ENCODE measurements around the gene BCR. TPM values are rescaled to one million over a fixed set of nuclear protein-coding genes. Genes with fewer than 3 reads are reported as not detected.

BCR gene
- total and polyA plus RNA-seq, 9 donors = 7.1 to 44.6 (median 35.6) TPM

GRCh38 chr22:23155143-23155542, 25.2 kb upstream of the BCR start:
- H3K27ac ChIP-seq = no peak overlapping the region

GRCh38 chr22:23155831-23156230, 24.5 kb upstream of the BCR start:
- no peaks in the 10 kb centered on the region for H3K4me1 ChIP-seq (ENCODE audit: insufficient read depth)
- 91 to 95% (median 94%) methylated on average over 9 of the region's 9 CpGs for WGBS, 3 donors

More at GRCh38 chr22:23155143-23155542, 25.2 kb upstream of the BCR start:
- H3K4me1 ChIP-seq (ENCODE audit: insufficient read depth) = no peaks in the 10 kb centered on the region
- H3K27me3 ChIP-seq = no peaks in the 10 kb centered on the region
- H3K9me3 ChIP-seq = no peaks in the 10 kb centered on the region
- H3K4me3 ChIP-seq = no peak overlapping the region
- intact Hi-C loops (cut with DNase I) = no loop called here
- WGBS, 3 donors = 93 to 96% (median 95%) methylated on average over 3 of the region's 3 CpGs
- no peak for TF ChIP-seq POLR2A (IDR thresholded peaks at IDR 0.05)
- TF ChIP-seq EP300 (IDR thresholded peaks at IDR 0.05) = no peak
- TF ChIP-seq CTCF (IDR thresholded peaks at IDR 0.05) = no peak
- H3K36me3 ChIP-seq = no peaks in the 10 kb centered on the region
- DNase-seq = no peak

GRCh38 chr22:23156286-23156685, 24.0 kb upstream of the BCR start:
- no peak for DNase-seq
- intact Hi-C loops (cut with DNase I) = no loop called here
- H3K4me3 ChIP-seq = no peak overlapping the region
- no peak overlapping the region for H3K27ac ChIP-seq
- TF ChIP-seq POLR2A (IDR thresholded peaks at IDR 0.05) = no peak
- no peak for TF ChIP-seq EP300 (IDR thresholded peaks at IDR 0.05)
- TF ChIP-seq CTCF (IDR thresholded peaks at IDR 0.05) = no peak
- no peaks in the 10 kb centered on the region for H3K36me3 ChIP-seq
- no peaks in the 10 kb centered on the region for H3K4me1 ChIP-seq (ENCODE audit: insufficient read depth)
- WGBS, 3 donors = 51 to 53% (median 53%) methylated on average over 8 of the region's 8 CpGs
- no peaks in the 10 kb centered on the region for H3K27me3 ChIP-seq
- H3K9me3 ChIP-seq = no peaks in the 10 kb centered on the region

More at GRCh38 chr22:23155831-23156230, 24.5 kb upstream of the BCR start:
- H3K27ac ChIP-seq = no peak overlapping the region
- TF ChIP-seq CTCF (IDR thresholded peaks at IDR 0.05) (no peak), EP300 (IDR thresholded peaks at IDR 0.05) (no peak), POLR2A (IDR thresholded peaks at IDR 0.05) (no peak)
- no peaks in the 10 kb centered on the region for H3K27me3 ChIP-seq
- no peak overlapping the region for H3K4me3 ChIP-seq
- no peak for DNase-seq
- no peaks in the 10 kb centered on the region for H3K36me3 ChIP-seq
- intact Hi-C loops (cut with DNase I) = no loop called here
- no peaks in the 10 kb centered on the region for H3K9me3 ChIP-seq

GRCh38 chr22:23157560-23158515, 22.5 kb upstream of the BCR start:
- H3K4me3 ChIP-seq = no peak overlapping the region
- no peaks in the 10 kb centered on the region for H3K4me1 ChIP-seq (ENCODE audit: insufficient read depth)
- H3K36me3 ChIP-seq = no peaks in the 10 kb centered on the region
- no peaks in the 10 kb centered on the region for H3K27me3 ChIP-seq
- intact Hi-C loops (cut with DNase I) = no loop called here
- WGBS, 3 donors = 83 to 85% (median 84%) methylated on average over 22 of the region's 22 CpGs
- TF ChIP-seq CTCF (IDR thresholded peaks at IDR 0.05) (no peak), POLR2A (IDR thresholded peaks at IDR 0.05) (no peak)
- DNase-seq = no peak
- no peak overlapping the region for H3K27ac ChIP-seq
- no peaks in the 10 kb centered on the region for H3K9me3 ChIP-seq
